Hypothalamus (tissue), 51 donors: Measurements from ENCODE around the gene RPL39L.
"Not testable (repeated sequence)": the region's sequence is repeated elsewhere in the genome, so short reads cannot be mapped to it uniquely, and the experiment has no call there.

ENCODE experiments used
- DNase-seq, 51 donors: peaks; one replicate each; lab custom pipeline; 2025; lab: John Stamatoyannopoulos, UW

The RPL39L gene

DNA sequence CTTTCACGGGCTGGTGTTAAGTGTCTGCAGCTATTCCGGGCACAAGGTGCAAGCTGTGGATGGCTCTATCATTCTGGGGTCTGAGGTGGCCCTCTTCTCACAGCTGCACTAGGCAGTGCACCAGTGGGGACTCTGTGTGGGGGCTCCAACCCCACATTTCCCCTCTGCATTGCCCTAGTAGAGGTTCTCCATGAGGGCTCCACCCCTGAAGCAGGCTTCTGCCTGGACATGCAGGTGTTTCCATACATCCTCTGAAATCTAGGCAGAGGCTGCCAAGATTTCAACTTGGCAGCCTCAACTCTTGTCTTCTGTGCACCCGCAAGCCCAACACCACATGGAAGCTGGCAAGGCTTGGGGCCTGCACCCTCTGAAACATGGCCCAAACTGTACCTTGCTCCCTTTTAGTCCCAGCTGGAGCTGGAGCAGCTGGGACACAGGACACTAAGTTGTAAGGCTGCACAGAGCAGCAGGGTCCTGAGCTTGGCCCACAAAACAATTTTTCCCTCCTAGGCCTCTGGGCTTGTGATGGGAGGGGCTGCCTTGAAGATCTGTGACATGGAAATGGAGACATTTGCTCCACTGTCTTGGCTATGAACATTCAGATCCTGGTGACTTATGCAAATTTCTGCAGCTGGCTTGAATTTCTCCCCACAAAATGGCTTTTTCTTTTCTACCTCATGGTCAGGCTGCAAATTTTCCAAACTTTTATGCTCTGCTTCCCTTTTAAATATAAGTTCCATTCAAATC is 6.0 kb upstream of the RPL39L start:
- DNase-seq, result no peak

DNA sequence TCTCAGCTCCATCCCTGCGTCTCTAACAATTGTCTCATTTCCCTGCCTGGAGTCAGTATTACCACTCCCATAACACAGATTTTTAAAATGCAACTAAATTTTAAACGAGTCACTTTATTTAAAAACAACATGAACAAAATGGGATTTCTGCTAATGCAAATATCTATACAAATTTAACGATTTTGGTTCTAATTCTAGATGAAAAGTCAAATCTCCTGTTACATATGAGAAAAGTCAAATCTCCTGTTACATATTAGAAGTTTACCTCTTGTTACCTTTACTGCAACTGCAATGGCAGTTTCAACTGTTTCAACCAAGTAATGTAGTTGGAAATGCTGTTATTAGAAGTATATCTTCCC is 578 bp upstream of the RPL39L start:
- DNase-seq, result no peak

DNA sequence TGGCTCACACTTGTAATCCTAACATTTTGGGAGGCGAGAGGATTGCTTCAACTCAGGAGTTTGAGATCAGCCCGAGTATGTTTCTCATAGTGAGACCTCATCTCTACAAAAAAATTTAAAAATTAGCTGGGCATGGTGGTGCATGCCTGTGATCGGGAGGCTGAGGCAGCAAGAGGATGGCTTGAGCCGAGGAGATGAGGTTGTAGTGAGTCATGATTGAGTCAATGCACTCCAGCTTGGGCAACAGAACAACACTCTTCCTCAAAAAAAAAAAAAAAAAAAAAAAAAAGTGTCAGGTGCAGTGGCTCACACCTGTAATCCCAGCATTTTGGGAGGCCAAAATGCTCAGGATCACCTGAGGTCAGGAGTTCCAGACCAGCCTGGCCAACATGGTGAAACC is 2.4 kb downstream of the RPL39L start:
- DNase-seq, result no peak

GRCh38 chr3:187136337-187136736 is 3.0 kb downstream of the RPL39L start:
- DNase-seq, result no peak

DNA sequence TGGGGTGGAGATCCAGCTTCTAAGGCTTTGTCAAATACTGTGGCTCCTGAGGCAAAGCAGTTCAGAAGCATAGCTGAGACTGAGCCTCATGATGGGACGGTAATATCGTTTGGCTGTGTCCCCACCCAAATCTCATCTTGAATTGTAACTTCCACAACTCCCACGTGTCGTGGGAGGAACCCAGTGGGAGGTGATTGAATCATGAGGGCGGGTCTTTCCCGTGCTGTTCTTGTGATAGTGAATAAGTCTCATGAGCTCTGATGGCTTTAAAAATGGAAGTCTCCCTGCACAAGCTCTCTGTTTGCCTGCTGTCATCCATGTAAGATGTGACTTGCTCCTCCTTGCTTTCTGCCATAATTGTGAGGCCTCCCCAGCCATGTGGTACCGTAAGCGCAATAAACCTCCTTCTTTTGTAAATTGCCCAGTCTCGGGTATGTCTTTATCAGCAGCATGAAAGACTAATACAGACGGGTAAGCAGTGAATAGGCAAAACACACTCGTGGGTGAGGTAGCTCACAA is 4.1 kb downstream of the RPL39L start:
- DNase-seq, result not testable (repeated sequence)

- not testable (repeated sequence) for DNase-seq
Observed at GRCh38 chr3:187133181-187133580, 6.1 kb downstream of the RPL39L start.

GRCh38 chr3:187132666-187133065 is 6.6 kb downstream of the RPL39L start:
- DNase-seq, result no peak

DNA sequence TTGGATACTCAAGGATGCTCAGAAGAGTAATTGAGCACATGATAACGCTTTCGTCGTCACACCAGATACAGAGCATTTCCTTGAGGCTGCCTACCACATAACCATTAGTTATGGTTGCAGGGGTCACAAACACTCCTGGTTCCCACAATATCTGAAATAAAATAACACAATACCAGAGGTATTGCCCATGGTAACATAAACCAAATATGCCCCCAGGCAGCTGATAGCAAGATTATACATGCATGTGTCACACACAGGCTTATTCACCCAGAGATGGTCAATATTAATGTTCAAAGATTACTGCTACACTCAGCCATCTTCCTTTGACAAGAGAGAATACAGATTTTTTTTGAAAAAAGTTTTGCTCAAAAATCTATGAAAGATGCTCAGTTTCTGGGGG is 7.3 kb downstream of the RPL39L start:
- no peak for DNase-seq

GRCh38 chr3:187130346-187131066 is 8.8 kb downstream of the RPL39L start:
- DNase-seq, result no peak

DNA sequence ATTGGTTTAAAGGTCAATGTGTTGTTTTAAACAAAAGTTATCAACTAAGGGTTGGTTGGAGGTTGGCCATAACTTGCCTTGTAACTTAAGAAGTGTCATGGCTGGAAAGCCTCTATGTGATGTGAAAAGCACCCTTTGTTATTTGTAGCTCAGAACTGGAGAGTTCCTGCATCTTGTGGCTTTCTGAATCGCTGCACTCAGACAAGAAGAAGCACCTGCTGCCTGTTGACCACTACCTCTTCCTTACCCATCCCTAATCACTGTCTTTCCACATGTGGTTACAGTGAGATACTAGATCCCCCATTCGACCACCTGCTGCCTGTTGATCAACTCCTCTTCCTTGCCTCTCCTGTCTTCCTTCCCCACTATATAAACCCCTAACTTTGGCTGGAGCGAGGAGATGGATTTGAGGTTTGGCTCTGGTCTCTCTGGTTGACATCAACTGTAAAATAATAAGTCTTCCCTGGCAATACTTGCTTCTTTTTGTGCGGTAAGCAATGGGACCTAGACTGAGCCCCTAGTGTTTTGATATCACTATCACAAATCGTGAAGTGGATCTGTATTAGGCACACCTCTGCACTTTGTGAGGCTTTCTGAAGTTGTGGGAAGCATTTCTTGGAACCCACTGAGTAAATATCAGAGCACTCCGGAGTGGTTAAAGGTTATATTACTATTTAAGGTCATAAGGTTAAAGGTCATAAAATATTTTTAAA is 13.8 kb downstream of the RPL39L start:
- no peak for DNase-seq

DNA sequence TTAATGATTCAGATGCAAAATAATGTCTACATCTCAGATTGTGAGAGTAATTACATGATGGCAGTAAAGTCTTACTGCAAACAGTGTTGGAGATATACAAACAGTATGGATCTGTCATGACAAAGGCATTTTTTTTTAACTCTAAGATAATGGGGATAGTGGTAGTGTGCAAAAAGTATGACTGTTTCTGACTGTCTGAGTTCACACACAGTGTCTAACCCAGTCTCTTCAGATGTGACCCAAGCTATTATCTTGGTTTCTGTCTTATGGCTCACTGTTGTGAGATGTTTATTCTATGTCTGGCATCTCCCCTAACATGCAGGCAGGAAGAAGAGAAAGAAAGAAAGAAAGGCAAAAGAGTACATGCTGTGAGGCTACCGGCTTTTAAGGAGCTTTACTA is 17.0 kb downstream of the RPL39L start:
- no peak for DNase-seq

GRCh38 chr3:187120326-187120725 is 19.0 kb downstream of the RPL39L start:
- peak in 1 of 51 donors; percentile 13 for DNase-seq

DNA sequence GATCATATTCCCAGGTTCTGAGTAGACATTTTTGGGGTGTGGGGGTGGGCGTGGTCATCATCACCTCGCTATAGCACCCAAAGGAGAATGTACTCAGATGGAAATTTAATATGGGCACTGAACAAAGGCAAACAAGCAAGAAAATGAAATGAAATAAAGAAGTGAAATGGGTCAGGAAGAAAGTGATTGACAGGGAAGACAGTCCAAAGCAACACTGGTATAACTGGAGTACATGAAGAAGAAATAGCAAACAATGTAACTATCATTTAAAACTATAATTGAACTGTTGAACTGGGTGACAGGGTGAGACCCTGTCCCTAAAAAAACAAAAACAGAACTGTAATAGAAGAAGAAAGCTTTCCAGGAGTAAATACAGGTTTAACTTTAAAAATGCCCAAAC is 24.8 kb downstream of the RPL39L start:
- DNase-seq, result no peak

DNA sequence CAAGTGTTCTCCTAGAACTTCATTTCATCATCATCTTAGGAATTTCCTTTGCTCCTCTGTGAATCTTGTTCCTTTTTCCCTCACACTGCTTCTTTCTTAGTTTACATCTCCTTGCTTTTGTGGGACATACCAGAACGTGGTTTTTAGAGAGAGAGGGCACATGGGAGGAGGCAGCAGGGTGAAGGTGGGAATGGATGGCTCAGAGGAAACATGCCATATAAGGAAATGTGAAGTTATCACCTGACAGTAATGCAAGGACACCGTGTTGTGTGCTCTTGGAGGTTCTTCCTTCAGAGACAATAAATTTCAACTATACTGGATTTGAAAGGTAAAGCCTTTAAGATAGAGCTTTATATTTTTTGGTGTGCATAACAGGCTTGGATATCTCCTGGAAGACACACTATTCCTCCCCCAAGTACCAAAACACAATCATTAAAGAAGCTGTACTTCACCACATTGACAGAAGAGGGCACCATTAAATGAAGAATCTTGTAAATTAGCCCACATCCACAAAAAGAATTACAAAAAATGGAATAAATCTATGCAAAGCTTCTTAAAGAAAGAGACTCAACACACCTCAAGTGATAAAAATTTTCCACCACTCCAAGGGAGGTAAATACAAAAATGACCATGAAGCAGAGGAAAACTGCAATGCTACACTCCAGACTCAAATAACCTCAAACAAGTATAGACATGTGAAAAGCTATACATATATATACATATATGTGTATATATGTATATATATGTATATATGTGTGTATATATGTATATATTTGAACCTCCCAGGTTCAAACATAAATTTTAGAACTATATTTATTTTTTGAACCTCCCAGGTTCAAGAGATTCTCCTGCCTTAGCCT is 26.1 kb downstream of the RPL39L start:
- peak in 1 of 51 donors; percentile 1 for DNase-seq

GRCh38 chr3:187110156-187110555 is 29.1 kb downstream of the RPL39L start:
- DNase-seq, result no peak

DNA sequence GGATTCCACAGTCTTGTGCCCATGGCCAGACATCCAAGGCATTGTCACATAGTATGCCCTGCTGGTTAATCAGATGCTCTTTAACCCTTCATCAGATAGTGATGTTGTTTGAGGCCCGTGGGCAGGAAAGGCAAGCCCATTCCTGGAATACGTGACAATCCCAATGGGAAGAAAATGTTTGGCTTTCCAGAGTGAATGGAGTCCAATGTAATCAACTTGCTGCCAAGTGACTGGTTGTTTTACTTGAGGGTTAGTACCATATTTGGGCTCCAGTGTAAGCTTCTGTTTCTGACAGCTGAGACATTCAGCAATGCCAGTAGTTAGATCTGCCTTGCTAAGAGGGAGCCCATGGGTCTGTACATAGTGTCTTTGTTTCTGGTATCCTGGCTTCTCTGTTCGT is 31.3 kb downstream of the RPL39L start:
- no peak for DNase-seq

- no peak for DNase-seq
Observed at GRCh38 chr3:187105700-187106099, 33.6 kb downstream of the RPL39L start.

- DNase-seq, result no peak
Observed at GRCh38 chr3:187104933-187105332, 34.4 kb downstream of the RPL39L start.

GRCh38 chr3:187104342-187104741 is 35.0 kb downstream of the RPL39L start:
- DNase-seq, result no peak

- DNase-seq, result no peak
Observed at GRCh38 chr3:187103251-187103650, 36.0 kb downstream of the RPL39L start.
